ENCODE results near the gene LYST.

LYST gene

GRCh38 chr1:235708390-235708962 is 158.2 kb downstream of the LYST start:
- H3K79me2 ChIP-seq (ENCODE audit: low read length) = no peaks in the 10 kb centered on the region
- H3K27ac ChIP-seq (ENCODE audit: low read length) = no peak overlapping the region
- no peaks in the 10 kb centered on the region for H3K9me2 ChIP-seq (replicated peaks; ENCODE audit: insufficient read depth, low read length)
- no peak overlapping the region for H3K9ac ChIP-seq (ENCODE audit: low read length)
- no peak for DNase-seq
- no peaks in the 10 kb centered on the region for H4K20me1 ChIP-seq (ENCODE audit: insufficient read depth, low read length)
- H3K9me3 ChIP-seq (replicated peaks; ENCODE audit: insufficient read depth, low read length) = no peaks in the 10 kb centered on the region
- no peak for TF ChIP-seq EZH2phosphoT487 (IDR thresholded peaks at IDR 0.05; ENCODE audit: low read length)
- no peak for TF ChIP-seq CTCF (IDR thresholded peaks at IDR 0.05; ENCODE audit: low read length)
- TF ChIP-seq EZH2 (optimal IDR thresholded peaks at IDR 0.05; ENCODE audit: low read depth, low read length) = no peak
- H3K36me3 ChIP-seq (replicated peaks; ENCODE audit: insufficient read depth, low read length) = no peaks in the 10 kb centered on the region
- H3K4me2 ChIP-seq (ENCODE audit: low read depth, low read length) = no peak overlapping the region
- no peaks in the 10 kb centered on the region for H3K27me3 ChIP-seq (replicated peaks; ENCODE audit: insufficient read depth, low read length)
- H3K4me3 ChIP-seq (ENCODE audit: low read length) = no peak overlapping the region
- H2AFZ ChIP-seq (ENCODE audit: low read length) = no peak overlapping the region
- no peaks in the 10 kb centered on the region for H3F3A ChIP-seq (ENCODE audit: insufficient read depth, low read length)
- no peaks in the 10 kb centered on the region for H3K4me1 ChIP-seq (ENCODE audit: low read length)

GRCh38 chr1:235703506-235703905 is 163.2 kb downstream of the LYST start:
- H4K20me1 ChIP-seq (ENCODE audit: insufficient read depth, low read length) = no peaks in the 10 kb centered on the region
- no peak overlapping the region for H3K9ac ChIP-seq (ENCODE audit: low read length)
- H2AFZ ChIP-seq (ENCODE audit: low read length) = no peak overlapping the region
- no peaks in the 10 kb centered on the region for H3K9me2 ChIP-seq (replicated peaks; ENCODE audit: insufficient read depth, low read length)
- no peak overlapping the region for H3K4me2 ChIP-seq (ENCODE audit: low read depth, low read length)
- no peaks in the 10 kb centered on the region for H3K4me1 ChIP-seq (ENCODE audit: low read length)
- no peaks in the 10 kb centered on the region for H3K9me3 ChIP-seq (replicated peaks; ENCODE audit: insufficient read depth, low read length)
- TF ChIP-seq EZH2phosphoT487 (IDR thresholded peaks at IDR 0.05; ENCODE audit: low read length) (no peak), EZH2 (optimal IDR thresholded peaks at IDR 0.05; ENCODE audit: low read depth, low read length) (no peak), CTCF (IDR thresholded peaks at IDR 0.05; ENCODE audit: low read length) (no peak)
- no peaks in the 10 kb centered on the region for H3K36me3 ChIP-seq (replicated peaks; ENCODE audit: insufficient read depth, low read length)
- no peak for DNase-seq
- no peaks in the 10 kb centered on the region for H3K79me2 ChIP-seq (ENCODE audit: low read length)
- no peaks in the 10 kb centered on the region for H3K27me3 ChIP-seq (replicated peaks; ENCODE audit: insufficient read depth, low read length)
- no peak overlapping the region for H3K27ac ChIP-seq (ENCODE audit: low read length)
- no peaks in the 10 kb centered on the region for H3F3A ChIP-seq (ENCODE audit: insufficient read depth, low read length)
- no peak overlapping the region for H3K4me3 ChIP-seq (ENCODE audit: low read length)

- H3K4me3 ChIP-seq (ENCODE audit: low read length) = no peak overlapping the region
- H3K9me2 ChIP-seq (replicated peaks; ENCODE audit: insufficient read depth, low read length) = no peaks in the 10 kb centered on the region
- no peaks in the 10 kb centered on the region for H3K36me3 ChIP-seq (replicated peaks; ENCODE audit: insufficient read depth, low read length)
- H3K4me2 ChIP-seq (ENCODE audit: low read depth, low read length) = no peak overlapping the region
- no peak for TF ChIP-seq EZH2 (optimal IDR thresholded peaks at IDR 0.05; ENCODE audit: low read depth, low read length)
- TF ChIP-seq EZH2phosphoT487 (IDR thresholded peaks at IDR 0.05; ENCODE audit: low read length) = no peak
- no peak for TF ChIP-seq CTCF (IDR thresholded peaks at IDR 0.05; ENCODE audit: low read length)
- DNase-seq = no peak
- H4K20me1 ChIP-seq (ENCODE audit: insufficient read depth, low read length) = no peaks in the 10 kb centered on the region
- H3K4me1 ChIP-seq (ENCODE audit: low read length) = no peaks in the 10 kb centered on the region
- H3K9me3 ChIP-seq (replicated peaks; ENCODE audit: insufficient read depth, low read length) = no peaks in the 10 kb centered on the region
- H3K9ac ChIP-seq (ENCODE audit: low read length) = no peak overlapping the region
- no peaks in the 10 kb centered on the region for H3K79me2 ChIP-seq (ENCODE audit: low read length)
- H3K27me3 ChIP-seq (replicated peaks; ENCODE audit: insufficient read depth, low read length) = no peaks in the 10 kb centered on the region
- H2AFZ ChIP-seq (ENCODE audit: low read length) = no peak overlapping the region
- H3K27ac ChIP-seq (ENCODE audit: low read length) = no peak overlapping the region
- H3F3A ChIP-seq (ENCODE audit: insufficient read depth, low read length) = no peaks in the 10 kb centered on the region
These were observed 164.3 kb downstream of the LYST start for GRCh38 chr1:235702412-235702811.

Data from MM.1S (cell line).